A549 (cell line): ENCODE results near the gene NEDD8.

Experiments
- CHD2 ChIP-seq: fragments of 150-350 bp; IDR thresholded peaks from 2 replicates; pipeline ENCODE4 v1.6.1; 2014; ENCODE audit warnings: low read length; ENCODE audit not compliant: partially characterized antibody
- EP300 ChIP-seq, 2 experiments: fragments of >200 bp; sonication (Bioruptor Twin); formaldehyde crosslinking; IDR thresholded peaks; 2 replicates in 1 of 2; 3 replicates in 1 of 2; pipeline ENCODE4 v1.6.1; 2016 to 2017
- FOXS1 ChIP-seq: fragments of 250-450 bp; sonication (Bioruptor Pico); IDR thresholded peaks from 2 replicates; pipeline ENCODE4 v1.5.0; 2020; ENCODE audit warnings: mild to moderate bottlenecking, moderate library complexity
- KDM5A ChIP-seq: fragments of 200-600 bp; sonication (generic); IDR thresholded peaks from 2 replicates; pipeline ENCODE4 v1.6.1; 2016; ENCODE audit warnings: antibody characterized with exemption, mild to moderate bottlenecking
- PHF8 ChIP-seq: fragments of 200-600 bp; sonication (generic); IDR thresholded peaks from 2 replicates; pipeline ENCODE4 v1.6.1; 2016; ENCODE audit warnings: low read depth, mild to moderate bottlenecking, antibody characterized with exemption, moderate library complexity, borderline replicate concordance
- POLR2A ChIP-seq: IDR thresholded peaks from 2 replicates; pipeline ENCODE4 v1.6.1; 2012; ENCODE audit warnings: mild to moderate bottlenecking, low read length
- POLR2AphosphoS2 ChIP-seq: conservative IDR thresholded peaks from 2 replicates; pipeline ENCODE4 v1.6.1; 2012; ENCODE audit warnings: low read length, improper control_type of control experiment, inconsistent platforms
- RFX5 ChIP-seq: fragments of 450-650 bp; IDR thresholded peaks from 2 replicates; pipeline ENCODE4 v1.7.1; 2014; ENCODE audit warnings: antibody characterized with exemption, mild to moderate bottlenecking, moderate library complexity
- TF ChIP-seq, protein P1 (sequence below): IDR thresholded peaks from 2 replicates; pipeline ENCODE4 v1.6.1; 2012
- TF ChIP-seq, protein P2 (sequence below): fragments of >200 bp; sonication (Bioruptor Twin); formaldehyde crosslinking; IDR thresholded peaks from 3 replicates; pipeline ENCODE4 v1.5.1; 2016
- TF ChIP-seq, protein P3 (sequence below): fragments of 450-650 bp; IDR thresholded peaks from 2 replicates; pipeline ENCODE4 v1.6.1; 2014; ENCODE audit warnings: antibody characterized with exemption
- TF ChIP-seq, protein P4 (sequence below): fragments of 150-350 bp; IDR thresholded peaks from 2 replicates; pipeline ENCODE4 v1.6.1; 2014; ENCODE audit warnings: low read depth, mild to moderate bottlenecking, low read length
- TF ChIP-seq, protein P5 (sequence below): fragments of 200-600 bp; sonication (generic); IDR thresholded peaks from 2 replicates; pipeline ENCODE4 v1.6.1; 2016; ENCODE audit warnings: antibody characterized with exemption, mild to moderate bottlenecking, moderate library complexity

DNA sequence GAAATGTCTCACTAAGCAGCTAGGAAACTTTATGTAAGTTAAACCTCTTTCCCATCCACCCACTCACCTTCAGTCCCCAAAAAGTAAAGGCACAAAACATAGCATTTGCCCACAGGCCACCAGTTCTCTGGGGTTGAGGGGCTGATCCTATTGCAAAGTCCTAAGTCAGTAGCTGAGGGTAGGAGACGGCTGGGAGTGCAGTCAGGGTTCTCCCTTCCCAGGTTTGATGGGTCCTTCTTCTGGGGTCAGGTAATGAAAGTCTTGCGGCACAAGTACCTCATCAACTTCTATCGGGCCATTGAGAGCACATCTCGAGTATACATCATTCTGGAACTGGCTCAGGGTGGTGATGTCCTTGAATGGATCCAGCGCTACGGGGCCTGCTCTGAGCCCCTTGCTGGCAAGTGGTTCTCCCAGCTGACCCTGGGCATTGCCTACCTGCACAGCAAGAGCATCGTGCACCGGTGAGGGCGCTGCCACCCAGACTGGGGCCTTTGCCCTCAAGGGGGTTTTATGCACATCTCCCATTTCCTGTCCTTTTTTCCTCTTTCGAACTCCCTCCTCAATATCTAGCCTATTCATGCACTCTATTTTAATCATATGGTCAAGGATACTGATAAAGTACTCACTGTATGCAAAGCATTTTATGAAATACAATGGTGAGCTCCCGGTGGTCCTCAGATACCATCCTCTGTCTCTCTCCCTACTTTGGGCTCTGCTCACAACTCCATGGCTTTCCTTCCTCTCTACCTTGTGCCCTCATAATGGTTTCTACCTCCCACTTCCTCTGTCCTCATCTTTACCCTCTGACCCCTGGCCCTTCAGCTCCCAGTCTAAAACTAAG lies 25.7 kb downstream of the NEDD8 start:
- TF ChIP-seq, protein P1, sequence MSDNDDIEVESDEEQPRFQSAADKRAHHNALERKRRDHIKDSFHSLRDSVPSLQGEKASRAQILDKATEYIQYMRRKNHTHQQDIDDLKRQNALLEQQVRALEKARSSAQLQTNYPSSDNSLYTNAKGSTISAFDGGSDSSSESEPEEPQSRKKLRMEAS = no peak
- TF ChIP-seq, protein P2, sequence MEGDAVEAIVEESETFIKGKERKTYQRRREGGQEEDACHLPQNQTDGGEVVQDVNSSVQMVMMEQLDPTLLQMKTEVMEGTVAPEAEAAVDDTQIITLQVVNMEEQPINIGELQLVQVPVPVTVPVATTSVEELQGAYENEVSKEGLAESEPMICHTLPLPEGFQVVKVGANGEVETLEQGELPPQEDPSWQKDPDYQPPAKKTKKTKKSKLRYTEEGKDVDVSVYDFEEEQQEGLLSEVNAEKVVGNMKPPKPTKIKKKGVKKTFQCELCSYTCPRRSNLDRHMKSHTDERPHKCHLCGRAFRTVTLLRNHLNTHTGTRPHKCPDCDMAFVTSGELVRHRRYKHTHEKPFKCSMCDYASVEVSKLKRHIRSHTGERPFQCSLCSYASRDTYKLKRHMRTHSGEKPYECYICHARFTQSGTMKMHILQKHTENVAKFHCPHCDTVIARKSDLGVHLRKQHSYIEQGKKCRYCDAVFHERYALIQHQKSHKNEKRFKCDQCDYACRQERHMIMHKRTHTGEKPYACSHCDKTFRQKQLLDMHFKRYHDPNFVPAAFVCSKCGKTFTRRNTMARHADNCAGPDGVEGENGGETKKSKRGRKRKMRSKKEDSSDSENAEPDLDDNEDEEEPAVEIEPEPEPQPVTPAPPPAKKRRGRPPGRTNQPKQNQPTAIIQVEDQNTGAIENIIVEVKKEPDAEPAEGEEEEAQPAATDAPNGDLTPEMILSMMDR = no peak
- TF ChIP-seq PHF8 (no peak), CHD2 (no peak), POLR2A (no peak), POLR2AphosphoS2 (no peak), EP300 (IDR thresholded peaks at IDR 0.05) (no peak), RFX5 (no peak), FOXS1 (CRISPR knock-in tag) (no peak), KDM5A (no peak)
- TF ChIP-seq, protein P3, sequence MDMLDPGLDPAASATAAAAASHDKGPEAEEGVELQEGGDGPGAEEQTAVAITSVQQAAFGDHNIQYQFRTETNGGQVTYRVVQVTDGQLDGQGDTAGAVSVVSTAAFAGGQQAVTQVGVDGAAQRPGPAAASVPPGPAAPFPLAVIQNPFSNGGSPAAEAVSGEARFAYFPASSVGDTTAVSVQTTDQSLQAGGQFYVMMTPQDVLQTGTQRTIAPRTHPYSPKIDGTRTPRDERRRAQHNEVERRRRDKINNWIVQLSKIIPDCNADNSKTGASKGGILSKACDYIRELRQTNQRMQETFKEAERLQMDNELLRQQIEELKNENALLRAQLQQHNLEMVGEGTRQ = no peak
- TF ChIP-seq, protein P4, sequence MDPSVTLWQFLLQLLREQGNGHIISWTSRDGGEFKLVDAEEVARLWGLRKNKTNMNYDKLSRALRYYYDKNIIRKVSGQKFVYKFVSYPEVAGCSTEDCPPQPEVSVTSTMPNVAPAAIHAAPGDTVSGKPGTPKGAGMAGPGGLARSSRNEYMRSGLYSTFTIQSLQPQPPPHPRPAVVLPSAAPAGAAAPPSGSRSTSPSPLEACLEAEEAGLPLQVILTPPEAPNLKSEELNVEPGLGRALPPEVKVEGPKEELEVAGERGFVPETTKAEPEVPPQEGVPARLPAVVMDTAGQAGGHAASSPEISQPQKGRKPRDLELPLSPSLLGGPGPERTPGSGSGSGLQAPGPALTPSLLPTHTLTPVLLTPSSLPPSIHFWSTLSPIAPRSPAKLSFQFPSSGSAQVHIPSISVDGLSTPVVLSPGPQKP = no peak
- TF ChIP-seq, protein P5, sequence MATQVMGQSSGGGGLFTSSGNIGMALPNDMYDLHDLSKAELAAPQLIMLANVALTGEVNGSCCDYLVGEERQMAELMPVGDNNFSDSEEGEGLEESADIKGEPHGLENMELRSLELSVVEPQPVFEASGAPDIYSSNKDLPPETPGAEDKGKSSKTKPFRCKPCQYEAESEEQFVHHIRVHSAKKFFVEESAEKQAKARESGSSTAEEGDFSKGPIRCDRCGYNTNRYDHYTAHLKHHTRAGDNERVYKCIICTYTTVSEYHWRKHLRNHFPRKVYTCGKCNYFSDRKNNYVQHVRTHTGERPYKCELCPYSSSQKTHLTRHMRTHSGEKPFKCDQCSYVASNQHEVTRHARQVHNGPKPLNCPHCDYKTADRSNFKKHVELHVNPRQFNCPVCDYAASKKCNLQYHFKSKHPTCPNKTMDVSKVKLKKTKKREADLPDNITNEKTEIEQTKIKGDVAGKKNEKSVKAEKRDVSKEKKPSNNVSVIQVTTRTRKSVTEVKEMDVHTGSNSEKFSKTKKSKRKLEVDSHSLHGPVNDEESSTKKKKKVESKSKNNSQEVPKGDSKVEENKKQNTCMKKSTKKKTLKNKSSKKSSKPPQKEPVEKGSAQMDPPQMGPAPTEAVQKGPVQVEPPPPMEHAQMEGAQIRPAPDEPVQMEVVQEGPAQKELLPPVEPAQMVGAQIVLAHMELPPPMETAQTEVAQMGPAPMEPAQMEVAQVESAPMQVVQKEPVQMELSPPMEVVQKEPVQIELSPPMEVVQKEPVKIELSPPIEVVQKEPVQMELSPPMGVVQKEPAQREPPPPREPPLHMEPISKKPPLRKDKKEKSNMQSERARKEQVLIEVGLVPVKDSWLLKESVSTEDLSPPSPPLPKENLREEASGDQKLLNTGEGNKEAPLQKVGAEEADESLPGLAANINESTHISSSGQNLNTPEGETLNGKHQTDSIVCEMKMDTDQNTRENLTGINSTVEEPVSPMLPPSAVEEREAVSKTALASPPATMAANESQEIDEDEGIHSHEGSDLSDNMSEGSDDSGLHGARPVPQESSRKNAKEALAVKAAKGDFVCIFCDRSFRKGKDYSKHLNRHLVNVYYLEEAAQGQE = no peak
